Endothelial cell of umbilical vein (primary cell): ENCODE data around the gene FMNL3. TPM values are rescaled to one million over a fixed set of nuclear protein-coding genes. Genes with fewer than 3 reads are reported as not detected.

Experiments
- Bru-seq: library from RNA; stranded (reverse); fragments of 400-500 nt; gene quantifications from one replicate; lab custom pipeline; 2021; lab: Mats Ljungman, UMichigan
- BruChase-seq, 2 experiments: library from RNA; stranded (reverse); fragments of 400-500 nt; gene quantifications; one replicate each; lab custom pipeline; 2021; lab: Mats Ljungman, UMichigan
- BruUV-seq: library from RNA; stranded (reverse); fragments of 400-500 nt; replicated peaks from 2 replicates; lab custom pipeline; 2021; lab: Mats Ljungman, UMichigan
- CTCF ChIA-PET: fragments of 300-600, 350-600 bp; sonication (Branson Sonifier 250); formaldehyde crosslinking; loops from one replicate; lab custom pipeline; 2021; ENCODE audit warnings: antibody characterized with exemption, inconsistent platforms; lab: Charles Lee
- POLR2A ChIA-PET: fragments of 300-600, 350-600 bp; sonication (Branson Sonifier 250); formaldehyde crosslinking; loops from one replicate; lab custom pipeline; 2021; ENCODE audit warnings: antibody characterized with exemption, inconsistent platforms; lab: Charles Lee
- DNase-seq: peaks from one replicate; pipeline ENCODE4 v3.0.0-alpha.2; 2011; ENCODE audit warnings: low read depth, low spot score
- FAIRE-seq: peaks from 2 replicates; lab custom pipeline; 2011; peaks lifted over from hg19 to GRCh38; lab: Jason Lieb, UNC
- H2AFZ ChIP-seq: 2 replicates; pipeline ENCODE4 v1.6.0; 2012; ENCODE audit warnings: low read depth, low read length, control low read depth, inconsistent platforms
- H3K27ac ChIP-seq: 2 replicates; pipeline ENCODE4 v1.5.1; 2011; ENCODE audit warnings: low read depth, mild to moderate bottlenecking, control low read depth, low read length, moderate library complexity; ENCODE audit not compliant: insufficient read depth
- H3K27me3 ChIP-seq, 2 experiments: 2 replicates each; pipeline versions ENCODE4 v1.6.0 to v1.6.1; 2011; ENCODE audit warnings: low read length in 2 of 2, mixed read lengths in 1 of 2; ENCODE audit not compliant: control insufficient read depth in 2 of 2, insufficient read depth in 2 of 2
- H3K36me3 ChIP-seq, 2 experiments: 2 replicates in 1 of 2; 3 replicates in 1 of 2; pipeline ENCODE4 v1.5.1; 2011; ENCODE audit warnings: low read length in 2 of 2, mild to moderate bottlenecking in 1 of 2, moderate library complexity in 1 of 2; ENCODE audit not compliant: control insufficient read depth in 2 of 2, insufficient read depth in 2 of 2; ENCODE audit errors: extremely low read depth in 1 of 2
- H3K4me1 ChIP-seq: 3 replicates; pipeline ENCODE4 v1.5.1; 2011; ENCODE audit warnings: mild to moderate bottlenecking, low read length; ENCODE audit not compliant: control insufficient read depth, insufficient read depth; ENCODE audit errors: extremely low read depth
- H3K4me2 ChIP-seq: 2 replicates; pipeline ENCODE4 v1.6.1; 2011; ENCODE audit warnings: low read length, control low read depth, mixed read lengths; ENCODE audit not compliant: insufficient read depth
- H3K4me3 ChIP-seq, 3 experiments: fragments of 200-600 bp in 1 of 3; sonication (generic), shearing (Covaris generic) in 1 of 3; replicated peaks in 1 of 3; 2 replicates each; pipeline ENCODE4 v1.5.1; 2011 to 2016; ENCODE audit warnings: control low read depth in 3 of 3, low read length in 3 of 3, mild to moderate bottlenecking in 2 of 3, inconsistent platforms in 1 of 3, low read depth in 1 of 3, moderate library complexity in 1 of 3; ENCODE audit not compliant: insufficient read depth in 1 of 3
- H3K79me2 ChIP-seq: 2 replicates; pipeline ENCODE4 v1.6.0; 2012; ENCODE audit warnings: low read length, inconsistent platforms; ENCODE audit not compliant: control insufficient read depth, insufficient read depth
- H3K9ac ChIP-seq: replicated peaks from 2 replicates; pipeline ENCODE3; 2011; ENCODE audit warnings: low read length, control low read depth; ENCODE audit not compliant: insufficient read depth; ENCODE audit errors: extremely low read depth
- H3K9me1 ChIP-seq: replicated peaks from 3 replicates; pipeline ENCODE4 v1.6.0; 2011; ENCODE audit warnings: mild to moderate bottlenecking, low read length; ENCODE audit not compliant: control insufficient read depth, insufficient read depth; ENCODE audit errors: extremely low read depth
- H3K9me3 ChIP-seq: replicated peaks from 2 replicates; pipeline ENCODE4 v1.5.1; 2012; ENCODE audit warnings: low read length, inconsistent platforms; ENCODE audit not compliant: control insufficient read depth, insufficient read depth
- H4K20me1 ChIP-seq: replicated peaks from 2 replicates; pipeline ENCODE3; 2011; ENCODE audit warnings: mild to moderate bottlenecking, low read length; ENCODE audit not compliant: control insufficient read depth, insufficient read depth; ENCODE audit errors: extremely low read depth
- EZH2 ChIP-seq: IDR thresholded peaks from 2 replicates; pipeline ENCODE4 v1.6.1; 2012; ENCODE audit warnings: borderline replicate concordance, low read depth, mild to moderate bottlenecking, moderate library complexity, low read length, inconsistent platforms; ENCODE audit not compliant: severe bottlenecking
- FOS ChIP-seq: IDR thresholded peaks from 2 replicates; pipeline ENCODE4 v1.6.1; 2011; ENCODE audit warnings: mild to moderate bottlenecking, low read length, moderate library complexity, borderline replicate concordance; ENCODE audit not compliant: insufficient read depth
- GATA2 ChIP-seq: IDR thresholded peaks from 2 replicates; pipeline ENCODE4 v1.7.0; 2011; ENCODE audit warnings: low read depth, mild to moderate bottlenecking, moderate library complexity, mixed read lengths, low read length; ENCODE audit not compliant: insufficient read length, insufficient read depth
- JUN ChIP-seq: IDR thresholded peaks from 2 replicates; pipeline ENCODE4 v1.6.1; 2011; ENCODE audit warnings: borderline replicate concordance, low read depth; ENCODE audit not compliant: insufficient read length, insufficient read depth
- MYC ChIP-seq: IDR thresholded peaks from one replicate; pipeline ENCODE4 v1.6.1; 2011; ENCODE audit warnings: mild to moderate bottlenecking, low read depth, low read length
- POLR2A ChIP-seq: IDR thresholded peaks from 2 replicates; pipeline ENCODE4 v1.6.1; 2012; ENCODE audit warnings: low read depth, mild to moderate bottlenecking, control low read depth, low read length
- POLR2AphosphoS5 ChIP-seq: IDR thresholded peaks from 2 replicates; pipeline ENCODE4 v1.6.1; 2012; ENCODE audit warnings: low read depth, mild to moderate bottlenecking, control low read depth, low read length, moderate library complexity; ENCODE audit not compliant: insufficient read depth
- dilution Hi-C: fragments of 300-500 bp; cut with MboI; formaldehyde crosslinking; loops from one replicate; pipeline ENCODE4 v1.15.0; 2019; ENCODE audit warnings: low sequenced_read_pairs; ENCODE audit not compliant: extremely low pct_ligation_motif_present
- intact Hi-C: fragments of 100-400 bp; cut with micrococcal nuclease; formaldehyde crosslinking; loops from one replicate; pipeline ENCODE4 v1.10.0; 2022
- long read RNA-seq: library from polyadenylated mRNA; stranded (forward); transcript quantifications from one replicate; pipeline ENCODE4 v2.0.0, GENCODE V29; 2021
- polyA minus RNA-seq, 3 experiments: library from RNA; depleted of rRNA, polyadenylated mRNA; stranded (reverse); fragments of >200 nt; gene quantifications; 1 replicate in 1 of 3; 2 replicates in 2 of 3; pipeline ENCODE4 v1.2.3, GENCODE V29; 2011
- polyA plus RNA-seq, 4 experiments: library from polyadenylated mRNA; depleted of rRNA in 3 of 4; stranded (reverse) in 3 of 4; unstranded in 1 of 4; fragments of >200 nt; gene quantifications; 2 replicates each; pipeline versions ENCODE4 v1.2.1 to v1.2.3, GENCODE V29; 2011 to 2012; ENCODE audit warnings: missing spikeins in 1 of 4
- total RNA-seq: library from RNA; stranded (reverse); gene quantifications from 2 replicates; pipeline ENCODE4 v1.2.3, GENCODE V29; 2021
- TF ChIP-seq, protein P1 (sequence below), 2 donors: IDR thresholded peaks; 1 replicate in 1 of 2; 2 replicates in 1 of 2; pipeline ENCODE4 v1.5.1; 2011; ENCODE audit warnings: low read length in 2 of 2, mild to moderate bottlenecking in 2 of 2, moderate library complexity in 2 of 2, control low read depth in 1 of 2, inconsistent platforms in 1 of 2, low read depth in 1 of 2; ENCODE audit not compliant: insufficient read depth in 1 of 2; ENCODE audit errors: extremely low read depth in 1 of 2
- TF ChIP-seq, protein P2 (sequence below): IDR thresholded peaks from 2 replicates; pipeline ENCODE4 v1.6.1; 2011; ENCODE audit not compliant: insufficient read depth, insufficient read length

FMNL3 gene, protein sequence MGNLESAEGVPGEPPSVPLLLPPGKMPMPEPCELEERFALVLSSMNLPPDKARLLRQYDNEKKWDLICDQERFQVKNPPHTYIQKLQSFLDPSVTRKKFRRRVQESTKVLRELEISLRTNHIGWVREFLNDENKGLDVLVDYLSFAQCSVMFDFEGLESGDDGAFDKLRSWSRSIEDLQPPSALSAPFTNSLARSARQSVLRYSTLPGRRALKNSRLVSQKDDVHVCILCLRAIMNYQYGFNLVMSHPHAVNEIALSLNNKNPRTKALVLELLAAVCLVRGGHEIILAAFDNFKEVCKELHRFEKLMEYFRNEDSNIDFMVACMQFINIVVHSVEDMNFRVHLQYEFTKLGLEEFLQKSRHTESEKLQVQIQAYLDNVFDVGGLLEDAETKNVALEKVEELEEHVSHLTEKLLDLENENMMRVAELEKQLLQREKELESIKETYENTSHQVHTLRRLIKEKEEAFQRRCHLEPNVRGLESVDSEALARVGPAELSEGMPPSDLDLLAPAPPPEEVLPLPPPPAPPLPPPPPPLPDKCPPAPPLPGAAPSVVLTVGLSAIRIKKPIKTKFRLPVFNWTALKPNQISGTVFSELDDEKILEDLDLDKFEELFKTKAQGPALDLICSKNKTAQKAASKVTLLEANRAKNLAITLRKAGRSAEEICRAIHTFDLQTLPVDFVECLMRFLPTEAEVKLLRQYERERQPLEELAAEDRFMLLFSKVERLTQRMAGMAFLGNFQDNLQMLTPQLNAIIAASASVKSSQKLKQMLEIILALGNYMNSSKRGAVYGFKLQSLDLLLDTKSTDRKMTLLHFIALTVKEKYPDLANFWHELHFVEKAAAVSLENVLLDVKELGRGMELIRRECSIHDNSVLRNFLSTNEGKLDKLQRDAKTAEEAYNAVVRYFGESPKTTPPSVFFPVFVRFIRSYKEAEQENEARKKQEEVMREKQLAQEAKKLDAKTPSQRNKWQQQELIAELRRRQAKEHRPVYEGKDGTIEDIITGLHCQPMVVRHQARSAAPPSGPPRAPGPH
- total RNA-seq (93.2 and 93.3 TPM in 2 replicates), polyA plus RNA-seq (33.6 and 35.1 TPM in 2 replicates), polyA minus RNA-seq (107 and 110 TPM in 2 replicates), Bru-seq, nascent RNA (percentile 84 among the genes with signal in this experiment), BruChase-seq, experiment 1, labeled RNA remaining after a 6-hour chase (percentile 96 among the genes with signal in this experiment), BruChase-seq, experiment 2, labeled RNA remaining after a 2-hour chase (percentile 95 among the genes with signal in this experiment)
- 31.3 and 33.6 TPM in 2 replicates for polyA plus RNA-seq (2011; cell fraction: cytosol; rRNA removed)
- polyA plus RNA-seq (2011; cell fraction: nucleus; rRNA removed) = 143 and 146 TPM in 2 replicates
- polyA plus RNA-seq (2012) = 37.7 and 39.3 TPM in 2 replicates
- polyA minus RNA-seq (2011; cell fraction: cytosol; rRNA and poly(A)+ RNA removed) = 4.4 TPM
- 75.3 and 104 TPM in 2 replicates for polyA minus RNA-seq (2011; cell fraction: nucleus; rRNA and poly(A)+ RNA removed)
- long read RNA-seq, full-length matches to known transcripts = 1 of 69 reads
- long read RNA-seq, partial matches to known transcripts = 12 of 69 reads
- long read RNA-seq, other reads (novel, unspliced or antisense) = 56 of 69 reads

DNA sequence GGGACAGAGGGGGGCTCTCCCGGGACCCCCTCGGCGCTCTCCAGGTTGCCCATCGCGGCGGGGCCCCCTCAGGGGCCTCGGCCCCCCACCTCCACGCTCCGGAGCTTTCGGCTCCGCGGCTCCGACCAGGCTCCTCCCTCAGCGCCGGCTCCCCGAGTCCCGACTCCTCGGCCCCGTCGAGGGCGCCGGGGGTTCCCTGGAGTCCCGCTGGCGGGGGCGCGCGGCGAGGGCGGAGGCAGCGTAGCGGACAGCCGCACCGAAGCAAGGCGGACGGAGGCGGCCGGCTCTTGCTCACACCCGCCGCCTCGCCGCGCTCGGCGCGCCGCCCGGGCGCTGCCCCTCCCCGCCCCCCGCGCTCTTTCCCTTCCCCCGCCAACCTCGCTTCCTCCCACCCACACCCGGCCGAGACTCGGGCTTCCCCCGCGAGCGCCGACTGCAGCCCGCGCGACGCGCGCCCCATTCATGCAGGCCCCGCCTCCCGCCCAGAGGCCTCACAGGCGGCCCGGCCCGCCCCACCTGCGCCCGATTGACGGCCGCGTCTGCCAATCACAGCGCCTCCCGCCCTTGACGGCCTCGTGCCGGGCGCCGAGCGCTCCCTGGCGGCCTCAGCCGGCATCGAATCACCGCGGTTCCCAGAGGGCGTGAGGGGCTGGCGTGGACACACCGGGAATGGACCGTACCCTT, at the start of gene FMNL3:
Gene FMNL3 (minus strand): TSS at position 278 of the 684 bp plus-strand sequence. CDS start 225 bp downstream, at position 53.
- dilution Hi-C loops = no loop called here
- Histone ChIP-seq H3K27me3 (peaks cover 18 to 21% of the 10 kb centered on the region in 2 experiments), H3K27ac (peak within 1 kb of the TSS; percentile 85), H3K4me1 (peaks cover 36% of the 10 kb centered on the region), H3K4me3 (peak within 1 kb of the TSS; percentile 88 to 96 (median 93)), H3K9me1 (no peaks in the 10 kb centered on the region), H3K9me3 (no peaks in the 10 kb centered on the region), H3K79me2 (peaks cover 45% of the 10 kb centered on the region), H2AFZ (peak within 1 kb of the TSS; percentile 26), H3K9ac (peak within 1 kb of the TSS; percentile 90), H3K36me3 (no peaks in the 10 kb centered on the region), H4K20me1 (peaks cover 4% of the 10 kb centered on the region), H3K4me2 (peak within 1 kb of the TSS; percentile 97)
- intact Hi-C loops = loop anchor here (1.0 to 2.0 kb wide), 6 partner anchors 34 to 138 kb away; partner anchors contain the start of genes MCRS1 and TMBIM6
- no TSS peak for BruUV-seq
- ChIA-PET POLR2A (interaction anchor here (1.1 to 2.6 kb wide), 4 partner anchors 34 to 60 kb away, joined by 3 to 21 read pairs (median 10); partner anchors contain the start of gene TMBIM6), CTCF (interaction anchor here (0.8 to 6.7 kb wide), 8 partner anchors 32 to 84 kb away, joined by 4 to 93 read pairs (median 33); partner anchors contain the start of genes PRPF40B and TMBIM6)
- FAIRE-seq = peak; percentile 73
- DNase-seq = peak; percentile 97
- TF ChIP-seq POLR2AphosphoS5 = peak; percentile 81
- TF ChIP-seq JUN = no peak
- TF ChIP-seq MYC = no peak
- peak; percentile 23 for TF ChIP-seq POLR2A
- TF ChIP-seq, protein P1, sequence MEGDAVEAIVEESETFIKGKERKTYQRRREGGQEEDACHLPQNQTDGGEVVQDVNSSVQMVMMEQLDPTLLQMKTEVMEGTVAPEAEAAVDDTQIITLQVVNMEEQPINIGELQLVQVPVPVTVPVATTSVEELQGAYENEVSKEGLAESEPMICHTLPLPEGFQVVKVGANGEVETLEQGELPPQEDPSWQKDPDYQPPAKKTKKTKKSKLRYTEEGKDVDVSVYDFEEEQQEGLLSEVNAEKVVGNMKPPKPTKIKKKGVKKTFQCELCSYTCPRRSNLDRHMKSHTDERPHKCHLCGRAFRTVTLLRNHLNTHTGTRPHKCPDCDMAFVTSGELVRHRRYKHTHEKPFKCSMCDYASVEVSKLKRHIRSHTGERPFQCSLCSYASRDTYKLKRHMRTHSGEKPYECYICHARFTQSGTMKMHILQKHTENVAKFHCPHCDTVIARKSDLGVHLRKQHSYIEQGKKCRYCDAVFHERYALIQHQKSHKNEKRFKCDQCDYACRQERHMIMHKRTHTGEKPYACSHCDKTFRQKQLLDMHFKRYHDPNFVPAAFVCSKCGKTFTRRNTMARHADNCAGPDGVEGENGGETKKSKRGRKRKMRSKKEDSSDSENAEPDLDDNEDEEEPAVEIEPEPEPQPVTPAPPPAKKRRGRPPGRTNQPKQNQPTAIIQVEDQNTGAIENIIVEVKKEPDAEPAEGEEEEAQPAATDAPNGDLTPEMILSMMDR (IDR thresholded peaks at IDR 0.05; ENCODE audit: extremely low read depth in 1 of 2, insufficient read depth in 1 of 2, low read depth in 1 of 2, low read length in 2 of 2) = peak; percentile 90 to 93
- no peak for TF ChIP-seq FOS
- TF ChIP-seq EZH2 = no peak
- TF ChIP-seq GATA2 = no peak
- TF ChIP-seq, protein P2, sequence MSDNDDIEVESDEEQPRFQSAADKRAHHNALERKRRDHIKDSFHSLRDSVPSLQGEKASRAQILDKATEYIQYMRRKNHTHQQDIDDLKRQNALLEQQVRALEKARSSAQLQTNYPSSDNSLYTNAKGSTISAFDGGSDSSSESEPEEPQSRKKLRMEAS = peak; percentile 38
